Vagina (tissue), 2 donors: ENCODE data around the gene CHMP1A.

Source experiments
- CTCF ChIP-seq, 3 experiments: fragments of 450-650 bp in 2 of 3; fragments of 200-600 bp in 1 of 3; sonication (generic) in 1 of 3; IDR thresholded peaks; one replicate each; pipeline ENCODE4 v1.5.1; 2017 to 2019; ENCODE audit warnings: antibody characterized with exemption in 3 of 3, mild to moderate bottlenecking in 2 of 3, moderate library complexity in 2 of 3
- POLR2A ChIP-seq, 2 donors: fragments of 450-650 bp; IDR thresholded peaks; one replicate each; pipeline ENCODE4 v1.6.1; 2017; ENCODE audit warnings: antibody characterized with exemption in 2 of 2, mild to moderate bottlenecking in 2 of 2, moderate library complexity in 2 of 2

GRCh38 chr16:89655062-89655643, 2.4 kb downstream of the CHMP1A start:
- no peak for TF ChIP-seq POLR2A (IDR thresholded peaks at IDR 0.05)
- TF ChIP-seq CTCF (IDR thresholded peaks at IDR 0.05) = no peak
